IMR-90 (cell line): ENCODE data around the gene KYNU.

Experiments
- BHLHE40 ChIP-seq: fragments of 150-350 bp; IDR thresholded peaks from 2 replicates; pipeline ENCODE4 v1.6.1; 2016; ENCODE audit warnings: mild to moderate bottlenecking, low read depth, low read length
- CEBPB ChIP-seq: IDR thresholded peaks from 2 replicates; pipeline ENCODE4 v1.6.1; 2012; ENCODE audit warnings: low read depth, low read length, improper control_type of control experiment
- CHD1 ChIP-seq: IDR thresholded peaks from 2 replicates; pipeline ENCODE4 v1.6.1; 2012; ENCODE audit warnings: low read depth, low read length, improper control_type of control experiment
- MAFK ChIP-seq: IDR thresholded peaks from 2 replicates; pipeline ENCODE4 v1.6.1; 2012; ENCODE audit warnings: low read depth, low read length, improper control_type of control experiment
- MAZ ChIP-seq: IDR thresholded peaks from 2 replicates; pipeline ENCODE4 v1.6.1; 2012; ENCODE audit warnings: low read depth, mild to moderate bottlenecking, low read length, improper control_type of control experiment, moderate library complexity, borderline replicate concordance
- POLR2A ChIP-seq: IDR thresholded peaks from 2 replicates; pipeline ENCODE4 v1.6.1; 2012; ENCODE audit warnings: mild to moderate bottlenecking, low read depth, low read length
- RAD21 ChIP-seq: IDR thresholded peaks from 2 replicates; pipeline ENCODE4 v1.6.1; 2012; ENCODE audit warnings: low read length, improper control_type of control experiment
- RCOR1 ChIP-seq: IDR thresholded peaks from 2 replicates; pipeline ENCODE4 v1.6.1; 2012; ENCODE audit warnings: mild to moderate bottlenecking, low read length, improper control_type of control experiment; ENCODE audit not compliant: insufficient replicate concordance
- RFX5 ChIP-seq: IDR thresholded peaks from 2 replicates; pipeline ENCODE4 v1.8.0; 2012; ENCODE audit warnings: low read depth, mild to moderate bottlenecking, low read length, moderate library complexity
- SMC3 ChIP-seq: fragments of 150-350 bp; IDR thresholded peaks from 2 replicates; pipeline ENCODE4 v1.6.1; 2016; ENCODE audit warnings: low read depth, mild to moderate bottlenecking, antibody characterized with exemption, low read length, moderate library complexity
- TF ChIP-seq, protein P1 (sequence below): conservative IDR thresholded peaks from 2 replicates; pipeline ENCODE4 v1.5.1; 2012; ENCODE audit warnings: mild to moderate bottlenecking, low read depth, low read length, improper control_type of control experiment
- TF ChIP-seq, protein P2 (sequence below): fragments of 150-350 bp; IDR thresholded peaks from 2 replicates; pipeline ENCODE4 v1.6.1; 2016; ENCODE audit warnings: low read depth, mild to moderate bottlenecking, low read length, moderate library complexity, borderline replicate concordance
- TF ChIP-seq, protein P3 (sequence below): fragments of 150-350 bp; IDR thresholded peaks from 2 replicates; pipeline ENCODE4 v1.6.1; 2017; ENCODE audit warnings: mild to moderate bottlenecking, antibody characterized with exemption, low read length, low read depth

DNA sequence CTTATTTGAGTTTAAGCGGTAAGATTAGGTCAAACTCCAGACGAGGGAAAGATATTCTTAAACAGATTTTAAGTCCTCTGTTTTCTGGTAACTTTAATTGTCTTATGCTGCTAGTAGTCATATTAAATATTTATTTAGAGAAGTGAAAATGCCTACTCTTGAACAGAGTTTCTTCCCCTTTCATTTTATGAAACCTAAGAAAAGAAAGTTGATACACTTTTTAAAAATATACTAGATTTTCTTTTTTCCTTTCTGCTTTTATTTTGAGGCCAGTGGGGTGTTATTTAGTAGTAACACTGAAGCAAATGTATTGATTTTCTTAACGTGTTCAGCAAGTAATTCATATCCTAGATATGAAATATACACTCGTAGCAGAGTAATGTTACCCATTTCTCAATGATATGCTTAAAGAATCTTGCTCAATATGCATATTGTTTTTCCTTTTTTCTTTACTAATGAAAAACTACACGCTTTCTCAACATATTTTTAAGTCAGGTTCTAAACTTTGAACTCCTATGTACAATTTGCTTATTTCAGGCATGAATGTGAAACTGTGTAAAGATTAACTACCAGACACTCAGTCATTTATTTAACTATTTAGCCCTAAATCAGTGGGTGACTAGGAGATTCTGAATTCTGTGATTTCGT is 691 bp downstream of the KYNU start:
- TF ChIP-seq, protein P1, sequence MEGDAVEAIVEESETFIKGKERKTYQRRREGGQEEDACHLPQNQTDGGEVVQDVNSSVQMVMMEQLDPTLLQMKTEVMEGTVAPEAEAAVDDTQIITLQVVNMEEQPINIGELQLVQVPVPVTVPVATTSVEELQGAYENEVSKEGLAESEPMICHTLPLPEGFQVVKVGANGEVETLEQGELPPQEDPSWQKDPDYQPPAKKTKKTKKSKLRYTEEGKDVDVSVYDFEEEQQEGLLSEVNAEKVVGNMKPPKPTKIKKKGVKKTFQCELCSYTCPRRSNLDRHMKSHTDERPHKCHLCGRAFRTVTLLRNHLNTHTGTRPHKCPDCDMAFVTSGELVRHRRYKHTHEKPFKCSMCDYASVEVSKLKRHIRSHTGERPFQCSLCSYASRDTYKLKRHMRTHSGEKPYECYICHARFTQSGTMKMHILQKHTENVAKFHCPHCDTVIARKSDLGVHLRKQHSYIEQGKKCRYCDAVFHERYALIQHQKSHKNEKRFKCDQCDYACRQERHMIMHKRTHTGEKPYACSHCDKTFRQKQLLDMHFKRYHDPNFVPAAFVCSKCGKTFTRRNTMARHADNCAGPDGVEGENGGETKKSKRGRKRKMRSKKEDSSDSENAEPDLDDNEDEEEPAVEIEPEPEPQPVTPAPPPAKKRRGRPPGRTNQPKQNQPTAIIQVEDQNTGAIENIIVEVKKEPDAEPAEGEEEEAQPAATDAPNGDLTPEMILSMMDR, result no peak
- TF ChIP-seq, protein P2, sequence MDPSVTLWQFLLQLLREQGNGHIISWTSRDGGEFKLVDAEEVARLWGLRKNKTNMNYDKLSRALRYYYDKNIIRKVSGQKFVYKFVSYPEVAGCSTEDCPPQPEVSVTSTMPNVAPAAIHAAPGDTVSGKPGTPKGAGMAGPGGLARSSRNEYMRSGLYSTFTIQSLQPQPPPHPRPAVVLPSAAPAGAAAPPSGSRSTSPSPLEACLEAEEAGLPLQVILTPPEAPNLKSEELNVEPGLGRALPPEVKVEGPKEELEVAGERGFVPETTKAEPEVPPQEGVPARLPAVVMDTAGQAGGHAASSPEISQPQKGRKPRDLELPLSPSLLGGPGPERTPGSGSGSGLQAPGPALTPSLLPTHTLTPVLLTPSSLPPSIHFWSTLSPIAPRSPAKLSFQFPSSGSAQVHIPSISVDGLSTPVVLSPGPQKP, result no peak
- TF ChIP-seq RCOR1, result no peak
- no peak for TF ChIP-seq RAD21
- TF ChIP-seq RFX5, result no peak
- TF ChIP-seq POLR2A, result no peak
- no peak for TF ChIP-seq SMC3
- no peak for TF ChIP-seq MAZ
- no peak for TF ChIP-seq CHD1
- no peak for TF ChIP-seq CEBPB
- TF ChIP-seq, protein P3, sequence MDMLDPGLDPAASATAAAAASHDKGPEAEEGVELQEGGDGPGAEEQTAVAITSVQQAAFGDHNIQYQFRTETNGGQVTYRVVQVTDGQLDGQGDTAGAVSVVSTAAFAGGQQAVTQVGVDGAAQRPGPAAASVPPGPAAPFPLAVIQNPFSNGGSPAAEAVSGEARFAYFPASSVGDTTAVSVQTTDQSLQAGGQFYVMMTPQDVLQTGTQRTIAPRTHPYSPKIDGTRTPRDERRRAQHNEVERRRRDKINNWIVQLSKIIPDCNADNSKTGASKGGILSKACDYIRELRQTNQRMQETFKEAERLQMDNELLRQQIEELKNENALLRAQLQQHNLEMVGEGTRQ, result no peak
- TF ChIP-seq BHLHE40, result no peak
- no peak for TF ChIP-seq MAFK
